HEK293T (cell line): Measurements from ENCODE around the gene EXOSC7.
A peak's percentile ranks its signal among the peaks of the same experiment; 100 is the strongest.

ENCODE experiments used
- CTCF ChIA-PET: fragments of 350-600 bp; formaldehyde crosslinking; extraction: SDS; loops from one replicate; lab custom pipeline; 2021; ENCODE audit warnings: antibody characterized with exemption, inconsistent platforms; lab: Yijun Ruan, JAX
- POLR2A ChIA-PET: fragments of 350-600 bp; formaldehyde crosslinking; extraction: SDS; loops from one replicate; lab custom pipeline; 2020; ENCODE audit warnings: antibody characterized with exemption, inconsistent platforms; lab: Yijun Ruan, JAX
- DNase-seq: peaks from one replicate; pipeline ENCODE4 v3.0.0; 2012; ENCODE audit warnings: mixed read lengths; ENCODE audit errors: extremely low spot score
- ARNT ChIP-seq: fragments of 450-650 bp; IDR thresholded peaks from 2 replicates; pipeline ENCODE4 v1.6.1; 2017; ENCODE audit warnings: mild to moderate bottlenecking
- BHLHE40 ChIP-seq: fragments of 450-650 bp; IDR thresholded peaks from 2 replicates; pipeline ENCODE4 v1.6.1; 2016; ENCODE audit warnings: mild to moderate bottlenecking, moderate library complexity, borderline replicate concordance
- CTBP1 ChIP-seq: fragments of 450-650 bp; IDR thresholded peaks from 2 replicates; pipeline ENCODE4 v1.6.1; 2016; ENCODE audit warnings: borderline replicate concordance
- ELF4 ChIP-seq: fragments of 450-650 bp; IDR thresholded peaks from 2 replicates; pipeline ENCODE4 v1.6.1; 2017; ENCODE audit warnings: antibody characterized with exemption
- FOXA1 ChIP-seq: fragments of 450-650 bp; IDR thresholded peaks from 2 replicates; pipeline ENCODE4 v1.6.1; 2016; ENCODE audit warnings: mild to moderate bottlenecking
- FOXK2 ChIP-seq: fragments of 450-650 bp; IDR thresholded peaks from 2 replicates; pipeline ENCODE4 v1.6.1; 2016; ENCODE audit warnings: mild to moderate bottlenecking
- FOXM1 ChIP-seq: fragments of 450-650 bp; IDR thresholded peaks from 2 replicates; pipeline ENCODE4 v1.6.1; 2017; ENCODE audit warnings: mild to moderate bottlenecking, borderline replicate concordance
- HDGF ChIP-seq: fragments of 450-650 bp; IDR thresholded peaks from 2 replicates; pipeline ENCODE4 v1.6.1; 2017; ENCODE audit warnings: antibody characterized with exemption, borderline replicate concordance
- L3MBTL2 ChIP-seq: fragments of 450-650 bp; conservative IDR thresholded peaks from 2 replicates; pipeline ENCODE4 v1.6.1; 2016; ENCODE audit warnings: mild to moderate bottlenecking
- LEF1 ChIP-seq: fragments of 450-650 bp; IDR thresholded peaks from 2 replicates; pipeline ENCODE4 v1.6.1; 2017; ENCODE audit warnings: mild to moderate bottlenecking, borderline replicate concordance
- NFRKB ChIP-seq: fragments of 450-650 bp; IDR thresholded peaks from 2 replicates; pipeline ENCODE4 v1.6.1; 2016; ENCODE audit warnings: mild to moderate bottlenecking, moderate library complexity
- SP1 ChIP-seq: fragments of 450-650 bp; IDR thresholded peaks from 2 replicates; pipeline ENCODE4 v1.6.1; 2017
- SUZ12 ChIP-seq: fragments of 450-650 bp; IDR thresholded peaks from 2 replicates; pipeline ENCODE4 v1.6.1; 2016; ENCODE audit warnings: mild to moderate bottlenecking
- TARDBP ChIP-seq: fragments of 450-650 bp; IDR thresholded peaks from 2 replicates; pipeline ENCODE4 v1.6.1; 2016
- ZNF384 ChIP-seq: fragments of 450-650 bp; IDR thresholded peaks from 2 replicates; pipeline ENCODE4 v1.6.1; 2016
- TF ChIP-seq, protein P1 (sequence below): fragments of 450-650 bp; IDR thresholded peaks from 2 replicates; pipeline ENCODE4 v1.6.1; 2016

EXOSC7 gene

GRCh38 chr3:44988073-44988472, 12.0 kb downstream of the EXOSC7 start:
- CTCF ChIA-PET: interaction anchor here (1.6 kb wide), 1 partner anchor 11 kb away, joined by 5 read pairs; no protein-coding TSS in a partner anchor
- DNase-seq: peak; percentile 17
- POLR2A ChIA-PET: interaction anchor here (1.6 kb wide), 1 partner anchor 11 kb away, joined by 4 read pairs; no protein-coding TSS in a partner anchor
- TF ChIP-seq FOXA1 (no peak), ELF4 (no peak), SP1 (no peak), TARDBP (no peak), HDGF (no peak), FOXK2 (no peak), NFRKB (no peak), LEF1 (no peak), ARNT (no peak), SUZ12 (no peak), ZNF384 (no peak), CTBP1 (no peak), BHLHE40 (no peak), L3MBTL2 (no peak), FOXM1 (no peak)
- TF ChIP-seq, protein P1, sequence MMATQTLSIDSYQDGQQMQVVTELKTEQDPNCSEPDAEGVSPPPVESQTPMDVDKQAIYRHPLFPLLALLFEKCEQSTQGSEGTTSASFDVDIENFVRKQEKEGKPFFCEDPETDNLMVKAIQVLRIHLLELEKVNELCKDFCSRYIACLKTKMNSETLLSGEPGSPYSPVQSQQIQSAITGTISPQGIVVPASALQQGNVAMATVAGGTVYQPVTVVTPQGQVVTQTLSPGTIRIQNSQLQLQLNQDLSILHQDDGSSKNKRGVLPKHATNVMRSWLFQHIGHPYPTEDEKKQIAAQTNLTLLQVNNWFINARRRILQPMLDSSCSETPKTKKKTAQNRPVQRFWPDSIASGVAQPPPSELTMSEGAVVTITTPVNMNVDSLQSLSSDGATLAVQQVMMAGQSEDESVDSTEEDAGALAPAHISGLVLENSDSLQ: no peak

- POLR2A ChIA-PET: no interaction called here
- TF ChIP-seq L3MBTL2 (no peak), LEF1 (no peak), FOXA1 (no peak), ARNT (no peak), ZNF384 (no peak), ELF4 (no peak)
- TF ChIP-seq, protein P1: no peak
- CTCF ChIA-PET: no interaction called here
- DNase-seq: no peak
Measured at GRCh38 chr3:44989141-44989540, 13.1 kb downstream of the EXOSC7 start.

- TF ChIP-seq L3MBTL2: no peak
- TF ChIP-seq ZNF384: no peak
- no peak for TF ChIP-seq FOXA1
- TF ChIP-seq FOXK2: no peak
- TF ChIP-seq HDGF: no peak
- TF ChIP-seq TARDBP: no peak
- TF ChIP-seq CTBP1: no peak
- no peak for DNase-seq
- POLR2A ChIA-PET: no interaction called here
- CTCF ChIA-PET: no interaction called here
Measured at GRCh38 chr3:44989636-44990373, 13.8 kb downstream of the EXOSC7 start.

GRCh38 chr3:44991326-44991725, 15.3 kb downstream of the EXOSC7 start:
- CTCF ChIA-PET: no interaction called here
- DNase-seq: no peak
- POLR2A ChIA-PET: no interaction called here
- no peak for TF ChIP-seq L3MBTL2
- no peak for TF ChIP-seq SUZ12

GRCh38 chr3:44992555-44993470, 16.8 kb downstream of the EXOSC7 start:
- TF ChIP-seq ARNT: no peak
- TF ChIP-seq NFRKB: no peak
- TF ChIP-seq FOXK2: no peak
- TF ChIP-seq L3MBTL2: no peak
- TF ChIP-seq LEF1: no peak
- no peak for TF ChIP-seq SUZ12
- TF ChIP-seq FOXM1: no peak
- TF ChIP-seq, protein P1: no peak
- TF ChIP-seq TARDBP: no peak
- no peak for TF ChIP-seq FOXA1
- TF ChIP-seq ZNF384: no peak
- no peak for TF ChIP-seq ELF4
- TF ChIP-seq HDGF: no peak
- no peak for TF ChIP-seq CTBP1
- no peak for TF ChIP-seq BHLHE40
- no peak for TF ChIP-seq SP1
- ChIA-PET POLR2A (interaction anchor here (2.3 kb wide), 1 partner anchor 16 kb away, joined by 7 read pairs; the partner anchor contains the start of genes EXOSC7 and ZDHHC3), CTCF (interaction anchor here (0.6 to 1.0 kb wide), 4 partner anchors 8 to 245 kb away, joined by 3 to 7 read pairs (median 4); no protein-coding TSS in a partner anchor)
- DNase-seq: peak; percentile 62
